Fibroblast of lung (primary cell): ENCODE data around the gene BCL10. TPM values are rescaled to one million over a fixed set of nuclear protein-coding genes. Genes with fewer than 3 reads are reported as not detected.

Source experiments
- DNase-seq, 2 donors: peaks; one replicate each; pipeline versions ENCODE4 v3.0.0 to v3.0.0-alpha.2; 2010; ENCODE audit warnings: low read depth in 2 of 2
- H2AFZ ChIP-seq: 2 replicates; pipeline ENCODE4 v1.5.1; 2012; ENCODE audit warnings: low read length, control low read depth, inconsistent platforms
- H3K27ac ChIP-seq: 2 replicates; pipeline ENCODE4 v1.5.1; 2011; ENCODE audit warnings: low read length, control low read depth; ENCODE audit not compliant: insufficient read depth
- H3K27me3 ChIP-seq: 2 replicates; pipeline ENCODE4 v1.5.1; 2011; ENCODE audit warnings: mild to moderate bottlenecking, low read length; ENCODE audit not compliant: control insufficient read depth, insufficient read depth
- H3K36me3 ChIP-seq: 2 replicates; pipeline ENCODE4 v1.5.1; 2011; ENCODE audit warnings: low read length; ENCODE audit not compliant: control insufficient read depth, insufficient read depth
- H3K4me1 ChIP-seq: 2 replicates; pipeline ENCODE4 v1.5.1; 2011; ENCODE audit warnings: low read length; ENCODE audit not compliant: control insufficient read depth, insufficient read depth; ENCODE audit errors: extremely low read depth
- H3K4me2 ChIP-seq: 2 replicates; pipeline ENCODE4 v1.5.1; 2011; ENCODE audit warnings: low read length, control low read depth; ENCODE audit not compliant: insufficient read depth; ENCODE audit errors: extremely low read depth
- H3K4me3 ChIP-seq, 4 experiments: fragments of 200-600 bp in 1 of 4; sonication (generic) in 1 of 4; replicated peaks in 1 of 4; 2 replicates each; pipeline ENCODE4 v1.5.1; 2011 to 2016; ENCODE audit warnings: low read length in 4 of 4, low read depth in 3 of 4, mild to moderate bottlenecking in 3 of 4, control low read depth in 2 of 4, inconsistent platforms in 1 of 4, mixed read lengths in 1 of 4; ENCODE audit not compliant: insufficient read depth in 1 of 4; ENCODE audit errors: control extremely low read depth in 1 of 4
- H3K79me2 ChIP-seq: 2 replicates; pipeline ENCODE4 v1.5.1; 2012; ENCODE audit warnings: mild to moderate bottlenecking, low read length, inconsistent platforms; ENCODE audit not compliant: control insufficient read depth, insufficient read depth
- H3K9ac ChIP-seq: 2 replicates; pipeline ENCODE4 v1.5.1; 2011; ENCODE audit warnings: mild to moderate bottlenecking, low read length, control low read depth; ENCODE audit not compliant: insufficient read depth
- H3K9me3 ChIP-seq: 2 replicates; pipeline ENCODE4 v1.5.1; 2012; ENCODE audit warnings: low read depth, low read length; ENCODE audit not compliant: control insufficient read depth, insufficient read depth
- H4K20me1 ChIP-seq: 2 replicates; pipeline ENCODE4 v1.5.1; 2011; ENCODE audit warnings: low read length; ENCODE audit not compliant: control insufficient read depth, insufficient read depth; ENCODE audit errors: extremely low read depth
- EZH2 ChIP-seq: IDR thresholded peaks from 2 replicates; pipeline ENCODE4 v1.5.1; 2012; ENCODE audit warnings: low read length, control low read depth, mild to moderate bottlenecking; ENCODE audit errors: missing control alignments
- polyA plus RNA-seq, 2 donors: library from polyadenylated mRNA; depleted of rRNA in 1 of 2; stranded (reverse) in 1 of 2; unstranded in 1 of 2; fragments of >200 nt; gene quantifications; 2 replicates each; pipeline ENCODE4 v1.2.1, GENCODE V29; 2011 to 2012; ENCODE audit warnings: missing spikeins in 1 of 2
- total RNA-seq: library from RNA; depleted of rRNA; stranded (reverse); fragments of >200 nt; gene quantifications from 2 replicates; pipeline ENCODE4 v1.2.1, GENCODE V29; 2014
- TF ChIP-seq, protein P1 (sequence below), 2 donors: IDR thresholded peaks in 1 of 2; conservative IDR thresholded peaks in 1 of 2; 1 replicate in 1 of 2; 2 replicates in 1 of 2; pipeline ENCODE4 v1.5.1; 2011 to 2012; ENCODE audit warnings: low read length in 2 of 2, control low read depth in 1 of 2, inconsistent platforms in 1 of 2, low read depth in 1 of 2, mild to moderate bottlenecking in 1 of 2

The BCL10 gene
- total and polyA plus RNA-seq, 2 donors (not counting 1 experiment from before 2014, with no cell fraction given): 18.8 to 30.2 TPM

DNA sequence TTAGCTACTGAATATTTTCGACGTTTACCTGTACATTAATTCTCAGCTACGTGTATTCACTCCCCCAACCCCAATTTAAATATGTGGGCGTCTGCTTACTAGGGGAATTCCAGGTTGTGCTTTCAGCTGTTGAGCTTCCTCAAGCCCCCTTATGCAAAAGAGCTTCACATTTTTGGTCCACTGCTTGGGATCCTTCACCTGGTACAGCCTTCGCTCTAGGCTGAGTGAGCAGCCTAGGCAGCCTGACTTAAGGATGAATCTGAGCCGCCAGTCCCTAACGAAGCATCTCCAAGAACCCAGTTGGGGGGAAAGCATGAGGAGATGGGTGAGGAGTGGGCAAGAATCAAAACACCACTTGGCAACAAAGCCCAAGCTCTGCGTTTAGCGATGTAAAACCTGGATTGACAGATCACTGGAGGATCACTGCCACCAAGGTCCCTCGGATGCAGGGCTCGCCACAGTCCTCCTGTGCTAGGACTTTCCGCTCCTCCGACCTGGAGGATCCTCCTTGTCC is 674 bp downstream of the BCL10 start:
- DNase-seq: peak in 1 of 2 donors; percentile 17
- peak overlapping the region; percentile 45 for H2AFZ ChIP-seq
- no peaks in the 10 kb centered on the region for H3K27me3 ChIP-seq
- no peaks in the 10 kb centered on the region for H3K36me3 ChIP-seq
- H3K4me3 ChIP-seq: peak overlapping the region; percentile 88 to 100 (median 97)
- H3K4me1 ChIP-seq: peaks cover 5% of the 10 kb centered on the region
- peaks cover 54% of the 10 kb centered on the region for H3K79me2 ChIP-seq
- TF ChIP-seq, protein P1, sequence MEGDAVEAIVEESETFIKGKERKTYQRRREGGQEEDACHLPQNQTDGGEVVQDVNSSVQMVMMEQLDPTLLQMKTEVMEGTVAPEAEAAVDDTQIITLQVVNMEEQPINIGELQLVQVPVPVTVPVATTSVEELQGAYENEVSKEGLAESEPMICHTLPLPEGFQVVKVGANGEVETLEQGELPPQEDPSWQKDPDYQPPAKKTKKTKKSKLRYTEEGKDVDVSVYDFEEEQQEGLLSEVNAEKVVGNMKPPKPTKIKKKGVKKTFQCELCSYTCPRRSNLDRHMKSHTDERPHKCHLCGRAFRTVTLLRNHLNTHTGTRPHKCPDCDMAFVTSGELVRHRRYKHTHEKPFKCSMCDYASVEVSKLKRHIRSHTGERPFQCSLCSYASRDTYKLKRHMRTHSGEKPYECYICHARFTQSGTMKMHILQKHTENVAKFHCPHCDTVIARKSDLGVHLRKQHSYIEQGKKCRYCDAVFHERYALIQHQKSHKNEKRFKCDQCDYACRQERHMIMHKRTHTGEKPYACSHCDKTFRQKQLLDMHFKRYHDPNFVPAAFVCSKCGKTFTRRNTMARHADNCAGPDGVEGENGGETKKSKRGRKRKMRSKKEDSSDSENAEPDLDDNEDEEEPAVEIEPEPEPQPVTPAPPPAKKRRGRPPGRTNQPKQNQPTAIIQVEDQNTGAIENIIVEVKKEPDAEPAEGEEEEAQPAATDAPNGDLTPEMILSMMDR (conservative IDR thresholded peaks at IDR 0.05 in 1 of 2, IDR thresholded peaks at IDR 0.05 in 1 of 2; ENCODE audit: low read depth in 1 of 2, low read length in 2 of 2): no peak
- peak overlapping the region; percentile 89 for H3K4me2 ChIP-seq
- H3K27ac ChIP-seq: peak overlapping the region; percentile 98
- peak overlapping the region; percentile 95 for H3K9ac ChIP-seq
- H3K9me3 ChIP-seq: no peaks in the 10 kb centered on the region
- no peaks in the 10 kb centered on the region for H4K20me1 ChIP-seq

DNA sequence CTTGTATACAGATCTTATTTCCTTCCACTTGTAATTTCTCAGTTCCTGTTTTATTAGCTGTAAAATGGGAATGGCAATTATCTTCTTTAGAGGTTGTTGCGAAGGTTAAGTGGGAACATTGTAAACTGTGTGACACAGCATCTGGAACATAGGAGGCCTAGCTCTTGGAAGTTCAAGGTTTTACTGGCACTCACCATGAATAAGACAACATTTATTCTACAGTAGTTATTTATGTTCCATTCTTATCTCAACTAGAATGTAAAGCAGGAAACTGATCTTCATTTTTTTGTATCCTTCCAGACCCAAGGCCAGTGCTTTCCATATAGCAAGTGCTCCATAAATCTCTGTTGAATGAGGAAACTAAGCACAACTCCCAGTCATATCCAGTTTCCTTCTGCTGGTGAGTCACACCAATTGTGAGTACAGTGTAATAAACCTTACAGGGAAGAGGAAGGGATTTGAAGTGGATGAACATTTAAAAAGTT is 1.4 kb downstream of the BCL10 start:
- H3K4me3 ChIP-seq: peak overlapping the region; percentile 88 to 100 (median 97)
- peaks cover 5% of the 10 kb centered on the region for H3K4me1 ChIP-seq
- no peak overlapping the region for H2AFZ ChIP-seq
- H4K20me1 ChIP-seq: no peaks in the 10 kb centered on the region
- no peaks in the 10 kb centered on the region for H3K9me3 ChIP-seq
- H3K27ac ChIP-seq: peak overlapping the region; percentile 98
- peaks cover 59% of the 10 kb centered on the region for H3K79me2 ChIP-seq
- peak overlapping the region; percentile 89 for H3K4me2 ChIP-seq
- no peak for TF ChIP-seq EZH2
- TF ChIP-seq, protein P1 (conservative IDR thresholded peaks at IDR 0.05 in 1 of 2, IDR thresholded peaks at IDR 0.05 in 1 of 2; ENCODE audit: low read depth in 1 of 2, low read length in 2 of 2): no peak
- no peaks in the 10 kb centered on the region for H3K27me3 ChIP-seq
- H3K9ac ChIP-seq: peak overlapping the region; percentile 95
- peak; percentile 79 to 85 for DNase-seq
- no peaks in the 10 kb centered on the region for H3K36me3 ChIP-seq

DNA sequence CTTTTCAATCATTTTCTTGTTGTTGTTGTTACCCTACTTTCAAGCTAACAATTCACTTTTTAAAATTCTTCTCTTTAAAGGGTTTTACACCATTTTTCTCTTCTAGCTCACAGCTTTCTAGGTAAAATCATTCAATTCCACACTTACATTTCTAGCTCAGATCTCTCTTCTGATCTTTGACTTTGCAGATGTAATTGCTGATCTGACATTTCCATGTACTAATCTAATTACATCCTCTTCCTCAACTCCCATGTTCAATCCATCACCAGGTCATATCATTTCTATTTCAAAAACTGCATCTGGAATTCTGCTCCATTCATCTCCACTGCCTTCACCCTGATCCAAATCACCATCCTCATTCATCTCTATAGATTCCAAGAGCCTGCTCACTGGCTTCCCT is 3.0 kb downstream of the BCL10 start:
- Histone ChIP-seq H3K4me2 (peak overlapping the region; percentile 25), H3K9ac (no peak overlapping the region), H2AFZ (no peak overlapping the region), H3K4me3 (peak overlapping the region in 2 of 4 experiments; percentile 96 to 98), H3K79me2 (peaks cover 64% of the 10 kb centered on the region), H4K20me1 (no peaks in the 10 kb centered on the region), H3K9me3 (no peaks in the 10 kb centered on the region), H3K36me3 (peaks cover 2% of the 10 kb centered on the region), H3K27me3 (no peaks in the 10 kb centered on the region), H3K27ac (no peak overlapping the region), H3K4me1 (no peaks in the 10 kb centered on the region)
- DNase-seq: no peak
- TF ChIP-seq EZH2: no peak
- TF ChIP-seq, protein P1 (conservative IDR thresholded peaks at IDR 0.05 in 1 of 2, IDR thresholded peaks at IDR 0.05 in 1 of 2; ENCODE audit: low read depth in 1 of 2, low read length in 2 of 2): no peak
